Breast epithelium (tissue), 4 donors: ENCODE measurements around the gene MBD5. TPM values are rescaled to one million over a fixed set of nuclear protein-coding genes. Genes with fewer than 3 reads are reported as not detected.

Source experiments
- DNase-seq, 2 donors: peaks; one replicate each; pipeline ENCODE4 v3.0.0-alpha.2; 2019; ENCODE audit warnings: low spot score in 2 of 2
- H3K27ac ChIP-seq, 2 donors: fragments of 200-600 bp; sonication (generic) in 1 of 2; one replicate each; pipeline ENCODE4 v1.5.1; 2016 to 2019; ENCODE audit warnings: mild to moderate bottlenecking in 1 of 2
- H3K27me3 ChIP-seq, 2 donors: fragments of 200-600 bp; sonication (generic) in 1 of 2; one replicate each; pipeline versions ENCODE4 v1.5.1 to v1.6.0; 2017 to 2019; ENCODE audit warnings: control low read depth in 1 of 2, mild to moderate bottlenecking in 1 of 2
- H3K36me3 ChIP-seq: fragments of 200-600 bp; one replicate; pipeline ENCODE4 v1.5.1; 2019
- H3K4me1 ChIP-seq, 2 donors: fragments of 200-600 bp; sonication (generic); one replicate each; pipeline ENCODE4 v1.5.1; 2016 to 2019; ENCODE audit warnings: control low read depth in 1 of 2
- H3K4me3 ChIP-seq, 3 donors: fragments of 200-600 bp; sonication (generic); 1 replicate in 2 of 3; 2 replicates in 1 of 3; pipeline ENCODE4 v1.5.1; 2016 to 2019; ENCODE audit warnings: mild to moderate bottlenecking in 3 of 3, moderate library complexity in 2 of 3
- H3K9me3 ChIP-seq, 2 donors: fragments of 200-600 bp; sonication (generic) in 1 of 2; one replicate each; pipeline ENCODE4 v1.5.1; 2016 to 2019; ENCODE audit warnings: control low read depth in 1 of 2
- CTCF ChIP-seq, 3 donors: fragments of 450-650 bp; IDR thresholded peaks; one replicate each; pipeline ENCODE4 v1.5.1; 2016 to 2017; ENCODE audit warnings: antibody characterized with exemption in 3 of 3, mild to moderate bottlenecking in 3 of 3, moderate library complexity in 3 of 3
- POLR2A ChIP-seq: fragments of 450-650 bp; IDR thresholded peaks from one replicate; pipeline ENCODE4 v1.6.1; 2016; ENCODE audit warnings: antibody characterized with exemption, mild to moderate bottlenecking, moderate library complexity
- POLR2AphosphoS5 ChIP-seq, 3 donors: sonication (generic); formaldehyde crosslinking; IDR thresholded peaks; one replicate each; pipeline ENCODE4 v1.6.1; 2017; ENCODE audit warnings: antibody characterized with exemption in 3 of 3
- intact Hi-C: fragments of 100-400 bp; cut with DNase I; formaldehyde crosslinking; loops from one replicate; pipeline ENCODE4 v1.15.1; 2023; ENCODE audit warnings: low total_unique reads
- total RNA-seq, 3 donors: library from RNA; depleted of rRNA; stranded (reverse); fragments of >200 nt; gene quantifications; one replicate each; pipeline ENCODE4 v1.1.0, GENCODE V29; 2016

The MBD5 gene
- total RNA-seq, 3 donors from 2014 or later, result 24.0 to 63.8 (median 40.3) TPM

- Histone ChIP-seq H3K4me3 (no peak overlapping the region), H3K27ac (no peak overlapping the region), H3K27me3 (no peaks in the 10 kb centered on the region), H3K36me3 (no peaks in the 10 kb centered on the region), H3K4me1 (no peaks in the 10 kb centered on the region), H3K9me3 (peaks cover 0 to 25% of the 10 kb centered on the region in 2 donors)
- no peak for DNase-seq
- intact Hi-C loops, result no loop called here
- TF ChIP-seq POLR2A, result no peak
Observed at GRCh38 chr2:148238561-148238960, 217.7 kb downstream of the MBD5 start.

- Histone ChIP-seq H3K36me3 (no peaks in the 10 kb centered on the region), H3K27ac (no peak overlapping the region), H3K4me3 (no peak overlapping the region), H3K27me3 (no peaks in the 10 kb centered on the region), H3K9me3 (peaks cover 0 to 25% of the 10 kb centered on the region in 2 donors), H3K4me1 (no peaks in the 10 kb centered on the region)
- DNase-seq, result no peak
- no peak for TF ChIP-seq CTCF (IDR thresholded peaks at IDR 0.05)
- intact Hi-C loops, result no loop called here
Observed at GRCh38 chr2:148240838-148241237, 219.9 kb downstream of the MBD5 start.

DNA sequence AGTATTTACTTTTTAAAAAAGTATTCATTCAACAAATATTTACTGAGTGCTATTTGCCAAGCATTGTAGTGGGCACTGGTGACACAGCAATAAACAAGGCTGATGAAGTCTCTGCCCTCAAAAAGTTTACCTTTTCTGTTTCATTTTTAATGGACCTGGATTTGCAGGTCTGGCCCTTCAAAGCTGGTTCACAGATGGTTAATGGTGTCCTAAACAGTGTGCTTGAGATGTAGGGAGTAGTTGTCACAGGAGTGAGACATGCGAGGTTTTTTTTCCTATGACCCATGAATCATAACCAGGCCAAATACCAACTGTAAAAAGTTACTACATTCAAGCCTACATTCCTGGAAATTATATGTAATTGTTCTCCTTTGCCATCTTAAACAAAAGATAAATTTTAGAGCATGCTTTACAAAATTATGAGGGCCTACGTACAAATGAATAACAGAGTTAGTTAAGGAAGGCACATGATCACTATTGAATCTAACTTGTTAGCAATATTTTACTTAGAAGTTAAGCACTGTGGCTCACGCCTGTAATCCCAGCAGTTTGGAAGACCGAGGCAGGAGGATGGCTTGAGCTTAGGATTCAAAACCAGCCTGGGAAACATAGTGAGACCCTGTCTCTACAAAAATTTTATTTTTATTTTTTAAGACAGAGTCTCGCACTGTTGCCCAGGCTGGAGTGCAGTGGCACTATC lies 223.9 kb downstream of the MBD5 start:
- no peak for TF ChIP-seq CTCF (IDR thresholded peaks at IDR 0.05)
- intact Hi-C loops, result no loop called here

GRCh38 chr2:148251993-148252392 lies 231.1 kb downstream of the MBD5 start:
- H3K27ac ChIP-seq, result no peak overlapping the region
- H3K4me3 ChIP-seq, result no peak overlapping the region
- no peak for TF ChIP-seq POLR2A
- no peak for TF ChIP-seq POLR2AphosphoS5 (IDR thresholded peaks at IDR 0.05)
- no peak for TF ChIP-seq CTCF (IDR thresholded peaks at IDR 0.05)
- no peak for DNase-seq
- H3K9me3 ChIP-seq, result peaks cover 8 to 11% of the 10 kb centered on the region in 2 donors
- intact Hi-C loops, result no loop called here
- H3K36me3 ChIP-seq, result no peaks in the 10 kb centered on the region
- no peaks in the 10 kb centered on the region for H3K4me1 ChIP-seq
- no peaks in the 10 kb centered on the region for H3K27me3 ChIP-seq

More for the DNA sequence above, 223.9 kb downstream of the MBD5 start:
- Histone ChIP-seq H3K27ac (no peak overlapping the region), H3K36me3 (no peaks in the 10 kb centered on the region), H3K27me3 (no peaks in the 10 kb centered on the region), H3K4me3 (no peak overlapping the region), H3K4me1 (no peaks in the 10 kb centered on the region), H3K9me3 (peaks cover 0 to 16% of the 10 kb centered on the region in 2 donors)
- no peak for DNase-seq

DNA sequence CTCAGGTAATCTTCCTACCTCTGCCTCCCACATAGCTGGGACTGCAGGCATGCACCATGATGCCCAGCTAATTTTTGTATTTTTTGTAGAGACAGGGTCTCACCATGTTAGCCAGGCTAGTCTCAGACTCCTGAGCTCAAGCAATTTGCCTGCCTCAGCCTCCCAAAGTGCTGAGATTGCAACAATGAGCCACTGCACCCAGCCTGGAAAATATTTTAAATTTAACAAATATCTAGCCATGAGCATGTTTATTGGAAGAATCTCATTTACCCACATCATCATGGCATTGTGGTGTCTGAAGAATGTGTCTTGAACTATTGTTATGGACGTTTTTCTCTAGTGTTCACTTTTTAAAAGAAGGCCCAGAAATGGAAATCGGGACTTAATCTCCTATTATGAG lies 231.8 kb downstream of the MBD5 start:
- Histone ChIP-seq H3K36me3 (no peaks in the 10 kb centered on the region), H3K9me3 (peaks cover 8 to 13% of the 10 kb centered on the region in 2 donors), H3K4me1 (no peaks in the 10 kb centered on the region), H3K27me3 (no peaks in the 10 kb centered on the region), H3K4me3 (no peak overlapping the region), H3K27ac (no peak overlapping the region)
- intact Hi-C loops, result no loop called here
- TF ChIP-seq POLR2AphosphoS5 (IDR thresholded peaks at IDR 0.05) (no peak), CTCF (IDR thresholded peaks at IDR 0.05) (no peak), POLR2A (no peak)
- no peak for DNase-seq

DNA sequence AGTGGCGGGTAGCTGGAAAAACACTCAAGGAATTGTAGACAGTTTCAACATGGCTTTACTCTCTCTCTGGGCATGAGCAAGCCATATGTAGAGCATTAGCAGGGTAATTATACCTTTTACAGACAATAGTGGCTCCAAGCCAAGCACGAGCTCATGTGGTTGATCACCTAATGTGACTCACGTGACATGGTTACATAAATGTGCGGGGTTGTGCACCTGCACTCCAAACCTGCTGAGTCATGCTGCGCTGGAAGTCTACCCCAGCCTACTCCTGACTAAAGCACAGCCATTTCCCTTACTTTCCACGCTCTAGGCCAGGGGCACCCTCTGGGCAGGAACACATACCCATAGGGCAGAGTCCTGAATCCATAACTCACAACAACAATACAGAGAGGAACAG lies 232.8 kb downstream of the MBD5 start:
- H3K27ac ChIP-seq, result no peak overlapping the region
- no peak for TF ChIP-seq CTCF (IDR thresholded peaks at IDR 0.05)
- no peak for TF ChIP-seq POLR2AphosphoS5 (IDR thresholded peaks at IDR 0.05)
- TF ChIP-seq POLR2A, result no peak
- no peak overlapping the region for H3K4me3 ChIP-seq
- no peaks in the 10 kb centered on the region for H3K4me1 ChIP-seq
- peaks cover 8 to 23% of the 10 kb centered on the region in 2 donors for H3K9me3 ChIP-seq
- no peak for DNase-seq
- H3K27me3 ChIP-seq, result no peaks in the 10 kb centered on the region
- H3K36me3 ChIP-seq, result no peaks in the 10 kb centered on the region
- intact Hi-C loops, result no loop called here
